Endodermal cell (in vitro differentiated cells): ENCODE results near the gene KIF5C. TPM values are rescaled to one million over a fixed set of nuclear protein-coding genes. Genes with fewer than 3 reads are reported as not detected.

Experiments
- DNase-seq: peaks from one replicate; pipeline ENCODE4 v3.0.0-alpha.2; 2017
- H3K27ac ChIP-seq: 2 replicates; pipeline ENCODE4 v1.5.1; 2013; ENCODE audit warnings: mild to moderate bottlenecking, low read depth, low read length, moderate library complexity
- H3K27me3 ChIP-seq: 2 replicates; pipeline ENCODE4 v1.6.1; 2013; ENCODE audit warnings: mild to moderate bottlenecking, low read length, moderate library complexity; ENCODE audit not compliant: insufficient read depth, control insufficient read depth, poor library complexity, severe bottlenecking
- H3K36me3 ChIP-seq: 2 replicates; pipeline ENCODE4 v1.7.0; 2013; ENCODE audit warnings: mild to moderate bottlenecking, low read length, moderate library complexity; ENCODE audit not compliant: control insufficient read depth, insufficient read depth
- H3K4me1 ChIP-seq: one replicate; pipeline ENCODE4 v1.7.0; 2013; ENCODE audit warnings: low read length; ENCODE audit not compliant: control insufficient read depth, insufficient read depth
- H3K4me3 ChIP-seq: 2 replicates; pipeline ENCODE4 v1.5.1; 2013; ENCODE audit warnings: mild to moderate bottlenecking, low read length, moderate library complexity
- H3K9ac ChIP-seq: 2 replicates; pipeline ENCODE4 v1.6.1; 2013; ENCODE audit warnings: mild to moderate bottlenecking, low read length, moderate library complexity; ENCODE audit not compliant: poor library complexity, severe bottlenecking; ENCODE audit errors: extremely low read depth
- H3K9me3 ChIP-seq: 2 replicates; pipeline ENCODE4 v1.6.1; 2013; ENCODE audit warnings: mild to moderate bottlenecking, low read length, moderate library complexity; ENCODE audit not compliant: control insufficient read depth
- H3K27ac Mint-ChIP-seq: 2 replicates; pipeline ENCODE4 v1.8.0; 2020; ENCODE audit warnings: mixed read lengths
- H3K27me3 Mint-ChIP-seq: 2 replicates; pipeline ENCODE4 v1.8.0; 2021; ENCODE audit warnings: mild to moderate bottlenecking, mixed read lengths; ENCODE audit not compliant: insufficient read depth
- H3K36me3 Mint-ChIP-seq: 2 replicates; pipeline ENCODE4 v1.8.0; 2020; ENCODE audit warnings: low read depth, mixed read lengths
- H3K4me1 Mint-ChIP-seq: 2 replicates; pipeline ENCODE4 v1.8.0; 2020; ENCODE audit warnings: mixed read lengths
- H3K4me3 Mint-ChIP-seq: 2 replicates; pipeline ENCODE4 v1.8.0; 2020; ENCODE audit warnings: mild to moderate bottlenecking, moderate library complexity, mixed read lengths
- H3K9me3 Mint-ChIP-seq: 2 replicates; pipeline ENCODE4 v1.8.0; 2020; ENCODE audit warnings: mild to moderate bottlenecking, mixed read lengths
- CTCF ChIP-seq: fragments of 200-600 bp; sonication (generic); conservative IDR thresholded peaks from 2 replicates; pipeline ENCODE4 v1.5.0; 2021; ENCODE audit warnings: antibody characterized with exemption, mild to moderate bottlenecking
- WGBS, 2 experiments: methylation state at CpG; one replicate each; pipeline versions ENCODE4 v1.1.5 to v1.1.7; 2013; ENCODE audit warnings: missing lambda C conversion rate in 2 of 2, mixed read lengths in 1 of 2; ENCODE audit not compliant: insufficient coverage in 1 of 2, insufficient read length in 1 of 2; 5-methylcytosine and 5-hydroxymethylcytosine counted together
- total RNA-seq, 2 donors: library from RNA; stranded (reverse); fragmentation: NEBNext Ultra II Directional in 1 of 2; extraction: Animal tissue kit (Norgen Biotek cat#: 25700) in 1 of 2; gene quantifications; 2 replicates in 1 of 2; 3 replicates in 1 of 2; pipeline ENCODE4 v1.2.1, GENCODE V29; 2021

The KIF5C gene
- total RNA-seq, 2 donors from 2014 or later, result 39.1 to 41.9 TPM

- TF ChIP-seq CTCF, result no peak
- H3K4me1 Mint-ChIP-seq, result peaks cover 13% of the 10 kb centered on the region
- Histone ChIP-seq H3K27me3 (peaks cover 9% of the 10 kb centered on the region), H3K9me3 (no peaks in the 10 kb centered on the region), H3K9ac (no peak overlapping the region), H3K4me1 (no peaks in the 10 kb centered on the region), H3K4me3 (no peak overlapping the region), H3K36me3 (no peaks in the 10 kb centered on the region), H3K27ac (no peak overlapping the region)
- WGBS, 2 experiments, result 95 to 98% methylated on average over 5 of the region's 6 CpGs
- H3K9me3 Mint-ChIP-seq, result no peaks in the 10 kb centered on the region
- DNase-seq, result peak; percentile 6
- H3K36me3 Mint-ChIP-seq, result no peaks in the 10 kb centered on the region
- H3K27me3 Mint-ChIP-seq, result peaks cover 7% of the 10 kb centered on the region
- H3K27ac Mint-ChIP-seq, result no peak overlapping the region
- H3K4me3 Mint-ChIP-seq, result no peak overlapping the region
These were observed 181.7 kb downstream of the KIF5C start for GRCh38 chr2:149056541-149057255.

- WGBS, 2 experiments, result 81 to 87% methylated on average over 4 to 5 of the region's 5 CpGs
- Mint-ChIP-seq H3K4me3 (no peak overlapping the region), H3K27me3 (peaks cover 7% of the 10 kb centered on the region), H3K4me1 (peaks cover 13% of the 10 kb centered on the region), H3K27ac (no peak overlapping the region), H3K9me3 (no peaks in the 10 kb centered on the region), H3K36me3 (no peaks in the 10 kb centered on the region)
- DNase-seq, result no peak
- no peak overlapping the region for H3K27ac ChIP-seq
- no peaks in the 10 kb centered on the region for H3K4me1 ChIP-seq
- TF ChIP-seq CTCF, result no peak
- no peaks in the 10 kb centered on the region for H3K9me3 ChIP-seq
- no peak overlapping the region for H3K4me3 ChIP-seq
- no peak overlapping the region for H3K9ac ChIP-seq
- H3K36me3 ChIP-seq, result no peaks in the 10 kb centered on the region
- peaks cover 9% of the 10 kb centered on the region for H3K27me3 ChIP-seq
These were observed 182.4 kb downstream of the KIF5C start for GRCh38 chr2:149057401-149057800.

GRCh38 chr2:149058936-149059335 lies 183.9 kb downstream of the KIF5C start:
- no peaks in the 10 kb centered on the region for H3K9me3 Mint-ChIP-seq
- H3K36me3 Mint-ChIP-seq, result no peaks in the 10 kb centered on the region
- Histone ChIP-seq H3K27me3 (peaks cover 9% of the 10 kb centered on the region), H3K4me3 (no peak overlapping the region), H3K36me3 (no peaks in the 10 kb centered on the region), H3K9me3 (no peaks in the 10 kb centered on the region), H3K4me1 (no peaks in the 10 kb centered on the region), H3K27ac (no peak overlapping the region), H3K9ac (no peak overlapping the region)
- no peak for TF ChIP-seq CTCF
- WGBS, 2 experiments, result 90 to 95% methylated on average over 4 to 5 of the region's 5 CpGs
- H3K27me3 Mint-ChIP-seq, result peaks cover 7% of the 10 kb centered on the region
- H3K4me1 Mint-ChIP-seq, result peaks cover 13% of the 10 kb centered on the region
- peak; percentile 29 for DNase-seq
- H3K27ac Mint-ChIP-seq, result no peak overlapping the region
- no peak overlapping the region for H3K4me3 Mint-ChIP-seq
